Neural cell (in vitro differentiated cells): Measurements from ENCODE around the gene NCKAP5.

ENCODE experiments used
- CTCF ChIP-seq: fragments of 450-650 bp; IDR thresholded peaks from 2 replicates; pipeline ENCODE4 v1.5.1; 2014; ENCODE audit warnings: antibody characterized with exemption, mild to moderate bottlenecking, moderate library complexity; ENCODE audit not compliant: poor library complexity, severe bottlenecking
- EZH2 ChIP-seq: fragments of 200-600, 300-800 bp; shearing (Covaris generic), sonication (generic); IDR thresholded peaks from 2 replicates; pipeline ENCODE4 v1.6.1; 2014; ENCODE audit warnings: antibody characterized with exemption, low read length, borderline replicate concordance, mild to moderate bottlenecking; ENCODE audit not compliant: insufficient read depth, poor library complexity, severe bottlenecking

DNA sequence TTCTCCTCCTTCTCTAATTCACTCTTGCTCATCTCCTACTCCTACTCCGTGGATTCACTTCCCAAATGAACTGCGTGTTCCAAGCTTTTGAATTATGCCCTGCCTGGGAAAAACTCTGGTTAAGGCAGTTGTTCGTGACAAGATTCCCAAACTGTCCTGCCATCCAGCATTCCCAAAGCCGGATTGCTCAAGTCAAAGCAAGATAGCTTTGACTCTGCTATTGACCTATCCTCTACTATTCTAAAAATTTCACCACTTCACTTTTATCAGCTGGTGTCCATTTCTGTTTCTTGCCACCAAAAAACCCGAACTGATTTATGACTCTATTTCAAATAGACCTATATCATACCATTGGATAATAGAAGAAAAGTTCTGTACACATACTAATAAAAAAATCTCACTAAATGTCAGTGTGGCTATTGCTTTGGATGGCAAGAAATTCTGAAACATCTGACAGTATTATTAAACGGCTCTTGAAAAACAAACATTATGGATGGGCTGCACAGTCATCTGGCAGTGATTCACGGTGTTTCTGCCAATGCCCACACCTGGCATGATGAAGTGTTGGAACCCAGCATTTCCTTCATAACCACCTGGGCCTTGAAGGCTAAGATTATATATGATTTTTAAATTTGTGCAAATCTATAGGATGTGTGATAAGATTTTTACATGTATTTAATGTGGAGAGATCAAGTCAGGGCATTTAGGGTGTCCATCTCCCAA, 87.4 kb downstream of the NCKAP5 start:
- TF ChIP-seq CTCF, result no peak
- no peak for TF ChIP-seq EZH2
